Hepatocyte (in vitro differentiated cells): ENCODE data around the gene DAGLB. TPM values are rescaled to one million over a fixed set of nuclear protein-coding genes. Genes with fewer than 3 reads are reported as not detected.
"Not testable (repeated sequence)": the region's sequence is repeated elsewhere in the genome, so short reads cannot be mapped to it uniquely, and the experiment has no call there.

Experiments used
- DNase-seq: peaks from one replicate; pipeline ENCODE4 v3.0.0-alpha.2; 2016; ENCODE audit warnings: low spot score
- H2AFZ ChIP-seq: fragments of 200-600 bp; sonication (generic); 2 replicates; pipeline ENCODE4 v1.6.0; 2016; ENCODE audit warnings: antibody characterized with exemption, mild to moderate bottlenecking
- H3K27ac ChIP-seq: fragments of 200-600 bp; sonication (generic); 2 replicates; pipeline ENCODE4 v1.5.1; 2016; ENCODE audit warnings: mild to moderate bottlenecking
- H3K27me3 ChIP-seq: fragments of 200-600 bp; sonication (generic); 2 replicates; pipeline ENCODE4 v1.6.1; 2016
- H3K36me3 ChIP-seq: fragments of 200-600 bp; sonication (generic); replicated peaks from 2 replicates; pipeline ENCODE4 v1.5.1; 2016; ENCODE audit warnings: low read depth; ENCODE audit not compliant: insufficient read depth
- H3K4me1 ChIP-seq: fragments of 200-600 bp; sonication (generic); 2 replicates; pipeline ENCODE4 v1.5.1; 2016; ENCODE audit warnings: mild to moderate bottlenecking, moderate library complexity; ENCODE audit not compliant: insufficient read depth
- H3K4me2 ChIP-seq: fragments of 200-600 bp; sonication (generic); 2 replicates; pipeline ENCODE4 v1.6.0; 2016
- H3K4me3 ChIP-seq: fragments of 200-600 bp; sonication (generic); 2 replicates; pipeline ENCODE4 v1.5.1; 2016; ENCODE audit warnings: mild to moderate bottlenecking
- H3K79me2 ChIP-seq: fragments of 200-600 bp; sonication (generic); 2 replicates; pipeline ENCODE4 v1.6.0; 2017; ENCODE audit warnings: mild to moderate bottlenecking
- H3K9me2 ChIP-seq: fragments of 200-600 bp; sonication (generic); replicated peaks from 2 replicates; pipeline ENCODE4 v1.6.0; 2017; ENCODE audit warnings: mild to moderate bottlenecking; ENCODE audit not compliant: insufficient read depth
- H3K9me3 ChIP-seq: fragments of 200-600 bp; sonication (generic); 2 replicates; pipeline ENCODE4 v1.5.1; 2016; ENCODE audit warnings: low read depth, mild to moderate bottlenecking
- H4K20me1 ChIP-seq: fragments of 200-600 bp; sonication (generic); 2 replicates; pipeline ENCODE4 v1.6.0; 2016; ENCODE audit warnings: mild to moderate bottlenecking; ENCODE audit not compliant: insufficient read depth, poor library complexity, severe bottlenecking
- CTCF ChIP-seq: fragments of 200-600 bp; sonication (generic); IDR thresholded peaks from 2 replicates; pipeline ENCODE4 v1.5.1; 2016; ENCODE audit warnings: antibody characterized with exemption, mild to moderate bottlenecking; ENCODE audit not compliant: poor library complexity
- EZH2 ChIP-seq: fragments of 200-600 bp; sonication (generic); IDR thresholded peaks from 2 replicates; pipeline ENCODE4 v1.6.1; 2016; ENCODE audit warnings: antibody characterized with exemption, mild to moderate bottlenecking, borderline replicate concordance
- EZH2phosphoT487 ChIP-seq: fragments of 200-600 bp; sonication (generic); IDR thresholded peaks from one replicate; pipeline ENCODE4 v1.6.1; 2018; ENCODE audit warnings: antibody characterized with exemption, mild to moderate bottlenecking, low read depth, moderate library complexity; ENCODE audit not compliant: unreplicated experiment, severe bottlenecking
- WGBS: methylation state at CpG from one replicate; pipeline ENCODE4 v1.1.6; 2016; ENCODE audit warnings: low lambda C conversion rate; ENCODE audit errors: missing lambda C conversion rate; 5-methylcytosine and 5-hydroxymethylcytosine counted together
- polyA plus RNA-seq: library from polyadenylated mRNA; unstranded; fragments of >200 nt; fragmentation: Nextera tagmentation; extraction: Ambion mirVana; gene quantifications from 2 replicates; pipeline ENCODE4 v1.2.1, GENCODE V29; 2016
- total RNA-seq: library from RNA; depleted of rRNA; stranded (reverse); fragments of >200 nt; gene quantifications from 2 replicates; pipeline ENCODE4 v1.2.3, GENCODE V29; 2014

DAGLB gene
- total and polyA plus RNA-seq, 2 experiments from 2014 or later = 17.5 to 22.2 TPM

- Histone ChIP-seq H3K27me3 (no peaks in the 10 kb centered on the region), H3K4me2 (peak overlapping the region; percentile 35), H3K9me3 (no peaks in the 10 kb centered on the region), H4K20me1 (peaks cover 100% of the 10 kb centered on the region), H3K9me2 (no peaks in the 10 kb centered on the region), H3K36me3 (no peaks in the 10 kb centered on the region), H2AFZ (no peak overlapping the region), H3K4me1 (peaks cover 27% of the 10 kb centered on the region), H3K79me2 (peaks cover 100% of the 10 kb centered on the region), H3K27ac (no peak overlapping the region), H3K4me3 (no peak overlapping the region)
- 87% methylated on average over 7 of the region's 7 CpGs for WGBS
- TF ChIP-seq EZH2phosphoT487 = no peak
- TF ChIP-seq EZH2 = no peak
- TF ChIP-seq CTCF = no peak
- DNase-seq = no peak
Measured at GRCh38 chr7:6476596-6477317, 29.0 kb upstream of the DAGLB start.

- H2AFZ ChIP-seq = no peak overlapping the region
- 98% methylated on average over 3 of the region's 3 CpGs for WGBS
- no peak for DNase-seq
- no peaks in the 10 kb centered on the region for H3K9me3 ChIP-seq
- no peak overlapping the region for H3K4me3 ChIP-seq
- H3K27ac ChIP-seq = no peak overlapping the region
- H3K79me2 ChIP-seq = peaks cover 98% of the 10 kb centered on the region
- TF ChIP-seq CTCF = no peak
- no peak for TF ChIP-seq EZH2phosphoT487
- TF ChIP-seq EZH2 = no peak
- no peaks in the 10 kb centered on the region for H3K9me2 ChIP-seq
- no peak overlapping the region for H3K4me2 ChIP-seq
- H3K36me3 ChIP-seq = no peaks in the 10 kb centered on the region
- H4K20me1 ChIP-seq = peaks cover 93% of the 10 kb centered on the region
- H3K4me1 ChIP-seq = peaks cover 16% of the 10 kb centered on the region
- H3K27me3 ChIP-seq = no peaks in the 10 kb centered on the region
Measured at GRCh38 chr7:6475433-6476186, 27.9 kb upstream of the DAGLB start.

GRCh38 chr7:6465862-6466261 lies 18.1 kb upstream of the DAGLB start:
- Histone ChIP-seq H3K4me2 (no peak overlapping the region), H3K27me3 (no peaks in the 10 kb centered on the region), H4K20me1 (peaks cover 2% of the 10 kb centered on the region), H3K27ac (no peak overlapping the region), H3K9me2 (no peaks in the 10 kb centered on the region), H3K4me3 (no peak overlapping the region), H2AFZ (no peak overlapping the region), H3K79me2 (peaks cover 33% of the 10 kb centered on the region), H3K9me3 (no peaks in the 10 kb centered on the region), H3K4me1 (no peaks in the 10 kb centered on the region), H3K36me3 (peaks cover 10% of the 10 kb centered on the region)
- DNase-seq = no peak
- WGBS = over 99% methylated on average over 8 of the region's 8 CpGs
- TF ChIP-seq CTCF (no peak), EZH2phosphoT487 (no peak), EZH2 (no peak)

GRCh38 chr7:6463609-6464008 lies 15.9 kb upstream of the DAGLB start:
- not testable (repeated sequence) for H4K20me1 ChIP-seq, DNase-seq

More at GRCh38 chr7:6463609-6464008, 15.9 kb upstream of the DAGLB start:
- H3K9me2 ChIP-seq, H3K27me3 ChIP-seq, H3K27ac ChIP-seq, H3K9me3 ChIP-seq, H3K4me2 ChIP-seq, H2AFZ ChIP-seq, H3K4me3 ChIP-seq, H3K4me1 ChIP-seq, H3K36me3 ChIP-seq: not testable (repeated sequence)
- H3K79me2 ChIP-seq = peaks cover 11% of the 10 kb centered on the region
- WGBS = 90% methylated on average over 5 of the region's 5 CpGs
